Fibroblast of pulmonary artery (primary cell): ENCODE data around the gene ATP23.

Experiments used
- DNase-seq: peaks from one replicate; pipeline ENCODE4 v3.0.0-alpha.2; 2010; ENCODE audit warnings: low read depth
- H3K4me3 ChIP-seq: replicated peaks from 2 replicates; pipeline ENCODE4 v1.5.1; 2011; ENCODE audit warnings: low read depth, mild to moderate bottlenecking, control low read depth, low read length, moderate library complexity
- CTCF ChIP-seq: IDR thresholded peaks from 2 replicates; pipeline ENCODE4 v1.5.1; 2011; ENCODE audit warnings: mild to moderate bottlenecking, control low read depth, low read length, inconsistent platforms; ENCODE audit errors: missing control alignments

The ATP23 gene

GRCh38 chr12:57896434-57897201 lies 44.7 kb upstream of the ATP23 start:
- peak overlapping the region; percentile 32 for H3K4me3 ChIP-seq
- peak; percentile 36 for TF ChIP-seq CTCF
- peak; percentile 82 for DNase-seq

- no peak for TF ChIP-seq CTCF
- DNase-seq = no peak
- no peak overlapping the region for H3K4me3 ChIP-seq
These were observed 43.9 kb upstream of the ATP23 start for GRCh38 chr12:57897286-57897974.

- no peak overlapping the region for H3K4me3 ChIP-seq
- no peak for DNase-seq
These were observed 42.9 kb upstream of the ATP23 start for GRCh38 chr12:57898308-57898970.

GRCh38 chr12:57899010-57899662 lies 42.2 kb upstream of the ATP23 start:
- no peak for TF ChIP-seq CTCF
- H3K4me3 ChIP-seq = no peak overlapping the region
- DNase-seq = peak; percentile 53

More at GRCh38 chr12:57898308-57898970, 42.9 kb upstream of the ATP23 start:
- TF ChIP-seq CTCF = no peak

GRCh38 chr12:57902478-57902969 lies 38.8 kb upstream of the ATP23 start:
- no peak for DNase-seq
- TF ChIP-seq CTCF = no peak
- H3K4me3 ChIP-seq = no peak overlapping the region

GRCh38 chr12:57904426-57904825 lies 36.9 kb upstream of the ATP23 start:
- TF ChIP-seq CTCF = no peak
- no peak for DNase-seq
- no peak overlapping the region for H3K4me3 ChIP-seq
